ENCODE data around the gene TMED6. TPM values are rescaled to one million over a fixed set of nuclear protein-coding genes. Genes with fewer than 3 reads are reported as not detected.

The TMED6 gene
- total RNA-seq, 2 experiments from 2014 or later: 1.4 to 1.8 TPM

DNA sequence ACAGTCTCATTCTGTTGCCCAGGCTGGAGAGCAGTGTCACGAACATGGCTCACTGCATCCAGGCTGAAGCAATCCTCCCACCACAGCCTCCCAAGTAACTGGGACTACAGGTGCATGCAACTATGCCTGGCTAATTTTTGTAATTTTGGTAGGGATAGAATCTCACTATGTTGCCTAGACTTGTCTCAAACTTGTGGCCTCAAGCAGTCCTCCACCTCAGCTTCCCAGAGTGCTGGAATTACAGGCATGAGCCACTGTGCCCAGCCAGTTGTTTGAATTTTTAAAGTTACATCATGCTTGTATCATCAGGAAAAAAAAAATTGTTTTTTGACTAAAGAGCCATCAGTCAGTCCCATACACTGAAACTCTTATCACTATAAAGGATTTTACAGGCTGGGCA is 57.5 kb downstream of the TMED6 start:
- Mint-ChIP-seq H3K9me3 (ENCODE audit: insufficient read depth) (no peaks in the 10 kb centered on the region), H3K4me1 (ENCODE audit: low read depth) (no peaks in the 10 kb centered on the region), H3K27ac (no peak overlapping the region), H3K36me3 (ENCODE audit: low read depth) (no peaks in the 10 kb centered on the region), H3K4me3 (no peak overlapping the region), H3K27me3 (ENCODE audit: low read depth) (no peaks in the 10 kb centered on the region)
- DNase-seq (no peak), ATAC-seq (no peak)
- ChIA-PET POLR2A (no interaction called here), CTCF (no interaction called here)

- Mint-ChIP-seq H3K27ac (no peak overlapping the region), H3K9me3 (ENCODE audit: insufficient read depth) (no peaks in the 10 kb centered on the region), H3K36me3 (ENCODE audit: low read depth) (no peaks in the 10 kb centered on the region), H3K4me1 (ENCODE audit: low read depth) (no peaks in the 10 kb centered on the region), H3K4me3 (no peak overlapping the region), H3K27me3 (ENCODE audit: low read depth) (no peaks in the 10 kb centered on the region)
- ATAC-seq (no peak), DNase-seq (no peak)
- ChIA-PET POLR2A (no interaction called here), CTCF (no interaction called here)
These were observed 58.2 kb downstream of the TMED6 start for GRCh38 chr16:69293401-69293800.

Other genes with a start within 250 kb of the TMED6 start
- gene HAS3, start 246.1 kb downstream of the TMED6 start, total RNA-seq: under 1 TPM; 0.44 to 0.47 TPM
- 100 to 1,000 TPM; 132 to 143 TPM for gene CHTF8, start 219.2 kb downstream of the TMED6 start, total RNA-seq
- gene UTP4, start 219.1 kb downstream of the TMED6 start, total RNA-seq: 10 to 100 TPM; 56.3 to 59.7 TPM
- gene SNTB2, start 164.6 kb downstream of the TMED6 start, total RNA-seq: 10 to 100 TPM; 24.3 to 25.5 TPM
- gene VPS4A, start 40.4 kb downstream of the TMED6 start, total RNA-seq: 10 to 100 TPM; 31.4 to 33.7 TPM
- 10 to 100 TPM; 15.2 to 16.0 TPM for gene PDF, start 21.2 kb downstream of the TMED6 start, total RNA-seq
- gene COG8, start 12.2 kb downstream of the TMED6 start, total RNA-seq: 10 to 100 TPM; 37.6 to 37.7 TPM
- 10 to 100 TPM; 35.3 to 36.0 TPM for gene NIP7, start 12.0 kb downstream of the TMED6 start, total RNA-seq
- 10 to 100 TPM; 42.6 to 48.4 TPM for gene TERF2, start 34.2 kb upstream of the TMED6 start, total RNA-seq
- gene CYB5B, start 72.8 kb upstream of the TMED6 start, total RNA-seq: 100 to 1,000 TPM; 179 to 183 TPM
- gene NFAT5, start 214.2 kb upstream of the TMED6 start, total RNA-seq: 10 to 100 TPM; 16.8 to 17.5 TPM

All from activated CD8-positive, alpha-beta T cell treated with anti-CD3 and anti-CD28 coated beads, Interleukin-2, amount 10 ng/mL, durations not matched to agents 7 days and 5 days (primary cell).